ENCODE measurements around the gene PDLIM1. TPM values are rescaled to one million over a fixed set of nuclear protein-coding genes. Genes with fewer than 3 reads are reported as not detected.

PDLIM1 gene
- total RNA-seq, 2 experiments from 2014 or later = 0.44 to 0.78 TPM

DNA sequence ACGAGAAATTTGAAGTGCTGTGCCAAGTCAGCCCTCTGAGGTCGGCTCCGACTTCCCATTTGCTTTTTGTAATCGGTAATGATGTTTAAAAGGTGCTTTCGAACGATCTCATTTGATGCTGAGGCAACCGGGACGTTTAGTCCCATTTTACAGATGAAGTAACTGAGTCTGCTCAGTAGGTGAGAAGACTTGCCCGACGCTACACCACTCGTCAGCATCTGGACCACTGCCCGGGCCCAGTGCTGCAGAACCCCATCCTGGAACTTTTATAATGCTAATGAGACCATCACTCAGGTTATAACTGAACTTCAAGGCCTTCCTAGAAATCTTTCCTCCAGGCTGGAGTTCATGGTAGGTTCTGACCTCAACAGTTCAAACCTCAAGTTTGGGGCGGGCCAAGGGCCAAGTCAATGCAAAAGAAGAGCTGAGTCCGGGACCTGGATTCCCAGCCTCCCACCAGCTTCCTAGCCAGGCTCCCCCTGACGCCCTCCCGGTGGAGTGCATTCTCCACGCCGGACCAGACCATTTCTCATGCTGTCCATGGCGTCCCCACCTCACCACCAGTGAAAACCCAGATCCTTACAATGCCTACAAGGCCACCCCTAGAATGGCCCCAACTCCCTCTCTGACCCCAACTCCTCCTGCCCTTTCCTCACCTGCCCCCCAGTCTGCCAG lies 699 bp upstream of the PDLIM1 start:
- ChIA-PET POLR2A (interaction anchor here (0.6 kb wide), 1 partner anchor 15 kb away, joined by 7 read pairs; no protein-coding TSS in a partner anchor), CTCF (no interaction called here)

DNA sequence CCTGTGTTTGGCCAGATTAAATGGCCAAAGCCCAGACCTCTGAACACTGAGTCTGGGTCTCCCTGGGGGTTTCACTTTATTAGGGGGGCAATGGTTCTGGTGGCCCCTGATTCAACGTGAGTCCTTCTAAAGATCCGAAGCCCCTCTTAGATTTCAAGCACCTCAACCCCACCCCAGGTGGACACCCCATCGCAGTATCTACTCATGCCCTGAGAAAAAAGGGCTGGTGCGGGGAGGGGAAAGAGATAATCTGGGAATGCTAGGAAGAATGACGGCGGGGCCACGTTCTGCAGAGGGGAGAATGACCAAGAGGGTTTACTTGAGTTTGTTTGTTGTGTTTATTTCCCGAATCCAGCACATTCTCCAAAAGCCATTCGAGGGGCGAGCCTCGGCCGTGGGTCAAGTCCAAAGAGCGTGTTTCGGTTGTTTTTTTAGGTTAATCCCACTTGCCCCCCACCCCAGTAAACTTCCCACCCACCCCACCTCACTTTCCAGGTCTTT lies 832 bp downstream of the PDLIM1 start:
- POLR2A ChIA-PET = no interaction called here
- CTCF ChIA-PET = no interaction called here

DNA sequence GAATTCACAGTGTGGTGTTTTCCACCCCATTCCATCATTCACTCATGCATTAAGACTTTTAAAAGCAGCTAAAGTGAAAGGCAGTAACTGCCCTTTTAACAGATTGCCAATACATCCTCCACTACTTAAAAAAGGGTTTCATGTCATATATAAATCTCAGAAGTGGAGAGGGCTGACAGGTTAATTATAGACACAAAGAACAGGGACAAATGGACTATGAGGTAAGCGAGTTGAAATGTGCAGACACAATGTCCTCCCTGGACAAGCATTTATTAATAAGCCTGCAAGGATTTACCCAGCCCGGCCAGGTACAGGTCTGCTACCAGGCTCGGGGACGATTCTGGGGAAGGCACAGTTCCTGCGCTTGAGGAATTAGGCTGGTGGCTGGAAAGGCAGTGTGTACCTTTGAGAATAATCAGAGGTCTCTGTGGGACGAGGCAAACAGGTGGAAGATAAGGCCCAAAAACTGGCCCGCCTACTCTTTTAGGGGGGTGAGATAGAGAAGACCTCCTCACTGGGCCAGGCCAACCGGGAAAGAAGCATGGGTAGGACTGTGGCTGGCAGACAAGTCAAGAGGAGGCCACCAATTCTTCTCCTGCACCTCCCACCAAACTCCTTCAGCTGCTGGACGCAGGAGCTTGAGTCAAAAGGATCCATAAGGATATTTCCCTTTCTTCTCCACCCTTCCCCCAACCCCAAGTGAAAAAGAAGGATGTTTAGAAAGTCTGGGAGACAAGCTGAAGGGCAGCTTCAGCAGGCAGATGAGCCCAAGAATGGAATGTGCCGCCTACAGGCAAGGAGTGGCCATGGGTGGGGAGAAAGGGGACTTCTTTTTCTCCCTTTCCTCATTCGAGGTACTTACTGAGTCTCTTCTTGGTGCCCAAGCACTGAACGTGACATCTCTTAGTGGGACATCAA lies 1.5 kb downstream of the PDLIM1 start:
- ChIA-PET POLR2A (interaction anchor here (0.7 kb wide), 1 partner anchor 54 kb away, joined by 5 read pairs; no protein-coding TSS in a partner anchor), CTCF (no interaction called here)

DNA sequence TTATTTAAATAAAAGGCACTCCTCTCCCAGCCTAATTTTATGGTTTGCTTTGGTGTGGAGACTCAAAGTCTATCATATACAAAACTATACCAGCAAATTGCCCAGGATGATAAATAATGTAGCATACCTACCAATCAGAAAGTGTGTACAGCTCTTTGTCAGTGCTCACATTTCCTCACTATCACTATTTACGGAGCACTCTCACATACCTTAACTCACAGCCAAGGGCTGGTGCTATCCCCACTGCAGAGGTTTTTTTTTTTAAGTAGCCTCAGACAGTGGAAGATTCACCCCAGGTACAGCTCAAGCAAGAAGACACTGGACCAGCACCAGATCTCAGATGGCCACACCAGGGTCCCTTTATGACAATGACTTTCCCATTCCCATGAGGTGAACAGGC lies 2.5 kb downstream of the PDLIM1 start:
- ChIA-PET CTCF (no interaction called here), POLR2A (interaction anchor here (0.7 kb wide), 1 partner anchor 53 kb away, joined by 5 read pairs; no protein-coding TSS in a partner anchor)

DNA sequence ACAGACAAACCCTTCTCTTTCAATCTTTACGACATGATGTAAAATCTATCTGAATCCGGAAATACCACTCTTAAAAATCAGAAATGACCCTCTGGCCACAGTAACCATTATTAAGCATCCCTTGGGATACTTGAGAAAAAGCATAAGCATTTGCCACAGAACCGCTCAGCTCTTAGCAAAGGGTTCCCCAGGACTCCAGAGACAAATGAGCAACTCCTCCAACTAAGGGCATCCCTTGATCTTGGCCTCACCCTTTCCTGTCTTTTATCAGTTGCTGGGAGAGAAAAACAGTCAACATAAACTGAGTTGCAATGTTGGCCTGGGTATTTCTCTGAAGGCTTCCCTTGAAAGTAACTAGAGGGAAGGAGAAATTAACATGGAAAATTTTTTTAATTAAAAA lies 3.5 kb downstream of the PDLIM1 start:
- ChIA-PET POLR2A (no interaction called here), CTCF (interaction anchor here (1.4 kb wide), 1 partner anchor 8 kb away, joined by 3 read pairs; no protein-coding TSS in a partner anchor)

DNA sequence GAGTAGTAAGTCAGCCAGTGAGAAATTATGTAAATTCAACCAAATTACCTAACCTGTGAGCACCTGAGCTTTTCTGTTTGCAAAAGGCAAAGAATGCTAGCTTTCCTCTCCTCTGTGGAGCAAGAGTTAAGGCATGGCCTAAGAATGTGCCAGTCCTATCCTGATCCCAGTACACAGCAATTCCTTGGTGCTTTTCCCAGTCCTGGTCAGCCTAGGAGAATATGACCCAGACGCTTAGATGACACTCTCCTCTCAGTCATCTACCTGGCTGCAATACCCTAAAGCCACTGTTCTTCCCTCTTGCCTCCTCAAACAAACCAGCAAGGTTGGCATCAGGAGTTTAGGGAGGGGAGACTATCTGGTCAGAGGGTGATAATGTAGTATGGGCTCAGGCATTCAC lies 4.1 kb downstream of the PDLIM1 start:
- ChIA-PET POLR2A (no interaction called here), CTCF (interaction anchor here (1.4 kb wide), 1 partner anchor 8 kb away, joined by 3 read pairs; no protein-coding TSS in a partner anchor)

DNA sequence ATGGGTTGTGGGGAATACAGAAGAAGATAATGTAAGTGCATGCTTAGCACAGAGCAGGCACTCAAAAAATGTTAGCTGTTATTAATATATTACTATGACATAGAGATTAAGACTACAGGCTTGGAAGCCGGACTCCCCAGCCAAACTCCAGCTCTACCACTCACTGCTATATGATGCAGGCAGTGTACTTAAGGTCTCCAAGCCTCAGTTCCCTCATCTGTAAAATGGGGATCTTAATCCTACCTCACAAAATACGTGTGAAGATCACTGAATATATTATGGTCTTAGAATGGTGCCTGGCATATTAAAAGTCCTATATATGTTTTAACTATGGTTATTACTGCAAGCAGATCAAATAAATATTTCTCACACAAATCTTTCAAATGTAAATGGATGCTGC lies 5.2 kb downstream of the PDLIM1 start:
- CTCF ChIA-PET = no interaction called here
- POLR2A ChIA-PET = no interaction called here

DNA sequence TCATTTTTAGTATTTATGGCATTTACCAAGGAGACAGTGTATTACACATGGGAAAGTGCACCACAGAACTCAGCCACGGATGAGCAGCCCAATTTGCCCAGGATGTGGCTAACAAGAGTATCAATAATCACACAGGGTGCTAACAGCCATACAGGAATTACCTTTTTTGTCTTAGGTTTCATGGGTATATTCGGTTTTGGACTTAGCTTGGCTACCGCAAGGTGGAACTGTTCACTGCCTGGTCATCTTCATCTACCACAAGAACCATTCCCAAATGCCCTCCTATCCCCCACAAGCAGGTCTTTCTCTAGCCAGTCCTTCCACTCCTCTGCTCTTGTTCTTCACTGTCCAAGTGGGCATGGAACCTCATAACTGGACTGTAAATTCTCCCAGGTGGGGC lies 6.0 kb downstream of the PDLIM1 start:
- ChIA-PET POLR2A (no interaction called here), CTCF (no interaction called here)

DNA sequence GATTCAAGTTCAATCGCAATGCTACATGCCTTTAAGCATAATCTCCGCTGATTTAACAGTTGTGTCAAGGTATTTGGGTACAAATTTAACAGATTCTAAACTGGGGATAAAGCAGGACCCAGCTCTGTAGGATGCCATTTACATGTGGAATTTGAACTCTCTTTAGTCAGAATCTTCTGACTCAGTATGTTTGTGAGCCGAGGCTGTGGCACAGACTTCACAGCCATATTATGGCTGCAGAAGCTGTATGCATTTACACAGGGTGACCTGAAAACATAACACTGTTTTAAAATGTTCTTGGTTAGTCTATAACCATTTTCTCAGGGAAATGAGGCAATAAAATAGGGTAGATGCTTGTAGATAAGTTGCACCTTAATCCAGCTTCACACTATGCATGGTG lies 8.7 kb downstream of the PDLIM1 start:
- ChIA-PET CTCF (no interaction called here), POLR2A (no interaction called here)

DNA sequence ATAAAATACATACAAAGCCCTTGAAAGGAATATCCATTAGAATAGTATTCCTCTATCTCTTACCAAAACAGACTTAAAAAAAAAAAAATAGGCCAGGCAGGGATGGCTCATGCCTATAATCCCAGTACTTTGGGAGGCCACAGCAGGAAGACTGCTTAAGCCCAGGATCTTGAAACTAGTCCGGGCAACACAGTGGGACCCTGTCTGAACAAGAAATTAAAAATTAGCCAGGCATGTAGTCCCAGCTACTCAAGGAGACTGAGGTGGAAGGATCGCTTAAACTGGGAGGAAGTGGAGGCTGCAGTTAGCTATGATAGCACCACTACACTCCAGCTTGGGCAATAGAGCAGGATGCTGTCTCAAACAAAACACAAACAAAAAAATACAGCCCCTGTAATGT lies 9.6 kb downstream of the PDLIM1 start:
- ChIA-PET POLR2A (no interaction called here), CTCF (no interaction called here)

DNA sequence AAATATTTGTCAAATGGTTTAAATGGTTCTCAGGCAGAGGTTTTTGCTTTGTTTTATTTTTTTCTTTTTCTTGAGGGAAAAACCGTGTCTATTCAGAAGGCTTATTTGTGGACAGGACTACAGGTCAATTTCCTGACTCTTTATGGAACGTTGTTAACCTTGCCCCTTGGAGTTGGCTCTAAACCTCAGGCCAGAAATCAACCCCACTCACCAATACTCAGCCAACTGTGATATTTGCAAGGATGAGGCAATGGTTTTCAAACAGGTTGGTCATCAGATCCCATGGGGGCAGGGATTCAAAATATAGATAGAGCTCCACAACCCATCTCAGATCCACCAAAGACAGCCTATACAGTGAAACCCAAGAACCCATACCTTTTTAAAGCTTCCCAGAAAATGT lies 10.2 kb downstream of the PDLIM1 start:
- ChIA-PET POLR2A (no interaction called here), CTCF (no interaction called here)

DNA sequence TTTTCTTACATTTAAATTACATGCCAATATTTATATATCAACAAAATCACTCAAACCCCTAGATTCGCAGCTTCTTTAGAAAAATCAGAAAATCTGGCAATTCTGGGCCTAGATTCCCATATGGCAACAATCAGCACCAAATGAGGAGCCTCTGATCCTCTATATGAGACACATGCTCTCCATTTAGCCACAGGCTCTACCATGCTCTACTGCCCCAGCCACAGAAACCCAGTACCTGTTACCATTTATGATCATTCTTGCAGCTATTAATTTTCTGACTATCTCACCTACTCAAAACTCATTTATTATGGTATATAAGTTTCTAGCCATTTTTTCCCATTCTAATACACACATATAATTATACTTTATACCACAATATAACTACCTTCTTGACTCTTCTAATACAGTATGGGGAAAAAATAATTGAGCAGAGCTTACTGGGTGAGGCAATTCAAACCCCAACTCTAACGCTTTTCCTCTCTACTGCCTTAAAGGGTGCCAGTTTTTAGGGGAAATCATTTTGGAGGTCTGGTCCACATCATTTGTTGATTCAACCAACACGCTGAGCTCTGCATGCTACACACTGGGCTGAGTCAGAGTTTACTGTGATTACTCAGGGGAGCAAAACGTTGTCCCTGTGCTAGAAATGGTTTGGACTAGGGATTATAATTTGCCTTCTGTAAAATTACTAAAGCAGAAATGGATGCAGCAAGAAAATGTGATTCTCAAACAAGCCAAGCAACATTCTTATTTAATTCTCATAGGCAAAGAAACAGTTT lies 11.6 kb downstream of the PDLIM1 start:
- CTCF ChIA-PET = no interaction called here
- POLR2A ChIA-PET = no interaction called here

DNA sequence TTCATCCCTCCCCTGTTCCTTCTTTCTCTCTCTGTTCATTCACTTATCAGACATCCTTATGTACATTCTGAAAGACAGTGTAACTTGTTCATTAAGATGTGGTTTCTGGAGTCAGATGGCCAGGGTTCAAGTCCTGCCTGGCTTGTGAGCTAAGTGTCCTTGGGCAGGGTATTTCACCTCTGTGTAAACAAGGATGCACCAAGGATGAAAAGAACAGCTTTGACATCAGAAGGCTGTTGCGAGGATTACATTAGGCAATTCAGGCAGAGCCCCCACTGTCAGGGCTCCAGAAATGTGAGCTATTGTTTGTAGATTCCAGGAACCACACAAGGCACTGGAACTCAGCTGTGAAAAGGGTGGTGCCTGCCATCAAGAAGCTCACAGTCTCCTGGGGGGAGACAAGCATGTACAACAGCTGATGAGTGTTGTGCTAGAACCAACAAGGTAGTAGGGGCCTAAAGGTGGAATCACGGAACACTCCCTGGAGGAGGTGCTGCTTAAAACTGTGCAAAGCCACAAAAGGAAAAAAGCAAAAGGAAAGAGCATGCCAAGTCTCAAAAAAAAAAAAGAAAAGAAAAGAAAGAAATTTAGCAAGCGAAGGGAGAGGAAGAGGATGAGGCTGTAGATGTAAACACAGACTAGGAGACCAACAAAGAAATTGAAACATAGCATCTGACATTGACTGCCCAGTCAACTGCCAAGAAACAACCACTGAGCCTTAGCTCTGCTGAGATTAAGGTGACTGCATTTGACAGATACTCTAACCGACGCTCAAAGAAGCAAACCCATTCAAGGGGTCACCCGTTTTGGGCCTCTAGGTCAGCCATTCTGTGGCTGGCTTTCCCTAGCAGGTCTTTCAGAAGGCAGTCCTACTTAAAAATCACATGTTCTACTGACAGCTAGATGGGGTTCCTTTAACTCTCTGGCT lies 12.5 kb downstream of the PDLIM1 start:
- ChIA-PET CTCF (no interaction called here), POLR2A (no interaction called here)

DNA sequence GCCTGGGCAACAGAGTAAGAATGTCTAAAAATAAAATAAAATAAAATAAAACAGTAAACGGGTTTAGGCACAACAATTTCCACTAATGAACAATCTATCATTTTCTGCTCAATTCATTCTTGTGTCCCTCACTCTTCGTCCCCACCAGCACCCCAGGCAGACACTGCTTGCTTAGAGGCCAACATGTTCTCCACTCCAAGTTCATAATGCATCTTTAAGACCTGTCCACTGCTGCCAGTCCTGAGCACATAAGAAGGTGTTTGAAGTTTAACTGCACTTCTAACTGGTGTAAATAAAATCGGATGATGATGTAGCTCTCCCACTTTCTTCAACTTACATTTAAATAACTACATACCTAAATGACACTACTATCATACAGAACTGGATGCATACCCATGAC lies 13.2 kb downstream of the PDLIM1 start:
- ChIA-PET POLR2A (no interaction called here), CTCF (no interaction called here)

DNA sequence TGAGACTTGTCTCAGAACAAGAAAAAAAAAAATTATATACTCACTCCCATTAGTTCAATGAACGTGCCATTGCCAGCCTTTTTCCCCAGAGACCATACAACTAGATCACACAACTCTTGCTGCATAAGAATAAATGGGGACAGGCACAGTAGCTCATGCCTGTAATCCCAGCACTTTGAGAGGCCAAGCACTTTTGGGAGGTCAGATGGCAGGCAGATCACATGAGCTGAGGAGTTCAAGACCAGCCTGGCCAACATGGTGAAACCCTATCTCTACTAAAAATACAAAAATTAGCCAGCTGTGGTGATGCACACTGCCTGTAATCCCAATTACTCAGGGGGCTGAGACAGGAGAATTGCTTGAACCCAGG lies 13.6 kb downstream of the PDLIM1 start:
- ChIA-PET CTCF (no interaction called here), POLR2A (no interaction called here)

DNA sequence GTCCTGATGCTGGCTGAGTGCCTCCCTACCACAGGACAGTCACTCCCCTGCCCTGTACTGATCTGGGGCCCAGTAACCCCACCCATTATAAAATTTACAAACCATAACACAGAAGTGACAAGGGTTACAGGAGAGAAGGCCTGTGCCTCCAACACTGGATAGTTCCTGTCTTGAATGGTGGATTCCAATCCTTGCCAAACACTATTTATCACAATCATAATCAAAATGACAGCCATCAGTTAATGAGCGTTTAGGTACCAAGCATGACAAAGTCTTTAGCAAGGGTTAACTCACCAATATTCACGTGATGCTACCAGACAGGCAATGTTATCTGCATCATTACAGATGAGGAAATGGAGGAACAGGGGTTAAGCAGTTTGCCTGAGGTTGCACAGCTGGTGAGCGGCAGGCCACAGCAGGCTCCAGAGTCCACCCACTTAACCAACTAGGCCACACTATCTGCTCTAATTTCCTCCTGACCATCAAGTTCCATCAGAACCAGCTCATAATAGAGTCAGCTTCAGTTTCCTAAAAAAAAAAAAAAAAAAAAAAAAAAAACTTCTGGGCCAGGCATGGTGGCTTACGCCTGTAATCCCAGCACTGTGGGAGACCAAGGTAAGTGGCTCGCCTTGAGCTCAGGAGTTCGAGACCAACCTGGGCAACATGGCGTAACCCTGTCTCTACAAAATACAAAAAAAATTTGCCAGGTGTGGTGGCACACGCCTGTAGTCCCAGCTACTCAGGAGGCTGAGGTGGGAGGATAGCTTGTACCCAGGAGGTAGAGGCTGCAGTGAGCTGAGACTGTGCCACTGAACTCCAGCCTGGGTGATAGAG lies 14.2 kb downstream of the PDLIM1 start:
- ChIA-PET POLR2A (interaction anchor here (0.6 kb wide), 1 partner anchor 14 kb away, joined by 7 read pairs; the partner anchor contains the start of gene PDLIM1), CTCF (no interaction called here)

DNA sequence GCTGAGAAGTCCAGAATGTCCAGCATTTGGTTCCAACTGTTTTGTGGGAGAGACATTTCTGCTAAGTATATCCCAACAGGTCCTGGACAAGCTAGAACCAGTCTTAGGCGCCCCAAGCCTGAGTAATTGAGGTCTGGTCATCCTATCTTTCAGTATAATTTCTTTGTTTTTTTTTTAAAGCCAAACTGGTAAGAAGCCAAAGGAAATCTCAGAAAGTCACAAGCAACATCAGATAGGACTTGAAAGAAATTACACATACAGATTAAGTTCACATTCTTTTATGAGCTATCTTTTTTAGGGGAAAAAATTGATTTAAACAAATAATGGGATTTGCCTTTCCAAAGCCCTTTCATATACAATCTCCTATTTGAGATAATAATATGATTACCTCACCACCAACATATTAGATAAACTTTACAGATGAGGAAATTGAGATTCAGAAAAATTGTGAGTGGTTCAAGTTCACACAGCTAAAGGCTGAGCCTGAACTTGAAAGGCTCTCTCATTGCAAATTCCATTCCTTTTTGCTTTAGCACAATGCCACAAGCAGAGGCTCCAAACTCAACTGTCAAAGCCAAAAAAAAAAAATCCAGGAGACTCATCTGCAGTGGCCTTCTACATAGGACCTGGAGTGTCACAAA lies 15.0 kb downstream of the PDLIM1 start:
- ChIA-PET CTCF (no interaction called here), POLR2A (no interaction called here)
